ENCODE data around the gene KIF26B.
"Not testable (repeated sequence)": the region's sequence is repeated elsewhere in the genome, so short reads cannot be mapped to it uniquely, and the experiment has no call there.

- TF ChIP-seq CTCF (conservative IDR thresholded peaks at IDR 0.05; ENCODE audit: low read depth, low read length); POLR2A (IDR thresholded peaks at IDR 0.05; ENCODE audit: low read depth, low read length); FOS (IDR thresholded peaks at IDR 0.05; ENCODE audit: low read depth, low read length); RAD21 (IDR thresholded peaks at IDR 0.05; ENCODE audit: low read length); MAFK (IDR thresholded peaks at IDR 0.05; ENCODE audit: low read depth, low read length); CEBPB (IDR thresholded peaks at IDR 0.05; ENCODE audit: low read depth, low read length); CHD1 (IDR thresholded peaks at IDR 0.05; ENCODE audit: low read depth, low read length); SMC3 (IDR thresholded peaks at IDR 0.05; ENCODE audit: low read depth, low read length): not testable (repeated sequence)
- TF ChIP-seq, protein P1, sequence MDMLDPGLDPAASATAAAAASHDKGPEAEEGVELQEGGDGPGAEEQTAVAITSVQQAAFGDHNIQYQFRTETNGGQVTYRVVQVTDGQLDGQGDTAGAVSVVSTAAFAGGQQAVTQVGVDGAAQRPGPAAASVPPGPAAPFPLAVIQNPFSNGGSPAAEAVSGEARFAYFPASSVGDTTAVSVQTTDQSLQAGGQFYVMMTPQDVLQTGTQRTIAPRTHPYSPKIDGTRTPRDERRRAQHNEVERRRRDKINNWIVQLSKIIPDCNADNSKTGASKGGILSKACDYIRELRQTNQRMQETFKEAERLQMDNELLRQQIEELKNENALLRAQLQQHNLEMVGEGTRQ (IDR thresholded peaks at IDR 0.05; ENCODE audit: low read depth, low read length): not testable (repeated sequence)
Observed at GRCh38 chr1:245336984-245337355, 182.2 kb downstream of the KIF26B start.

Measured in IMR-90 (cell line).